ENCODE measurements around the gene SLC2A4RG.
A peak's percentile ranks its signal among the peaks of the same experiment; 100 is the strongest.

SLC2A4RG gene

GRCh38 chr20:63778857-63779256, 39.3 kb downstream of the SLC2A4RG start:
- no peak for DNase-seq

DNA sequence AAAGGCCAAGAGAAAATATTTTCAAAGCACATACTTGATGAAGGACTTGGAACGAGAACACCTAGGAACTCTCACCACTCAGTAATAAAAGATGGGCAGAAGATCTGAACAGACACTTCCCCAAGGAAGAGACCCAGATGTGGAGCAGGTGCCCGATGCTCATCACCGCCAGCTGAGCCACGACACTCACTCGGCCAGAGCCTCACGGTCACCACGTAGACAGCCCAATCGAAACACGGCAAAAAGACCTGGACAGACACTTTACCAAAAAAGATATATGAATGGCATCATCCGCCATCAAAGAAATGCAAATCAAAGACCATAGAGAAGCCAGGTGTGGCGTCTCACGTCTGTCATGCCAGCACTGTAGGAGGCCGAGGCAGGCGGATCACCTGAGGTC, 41.6 kb downstream of the SLC2A4RG start:
- DNase-seq = no peak

DNA sequence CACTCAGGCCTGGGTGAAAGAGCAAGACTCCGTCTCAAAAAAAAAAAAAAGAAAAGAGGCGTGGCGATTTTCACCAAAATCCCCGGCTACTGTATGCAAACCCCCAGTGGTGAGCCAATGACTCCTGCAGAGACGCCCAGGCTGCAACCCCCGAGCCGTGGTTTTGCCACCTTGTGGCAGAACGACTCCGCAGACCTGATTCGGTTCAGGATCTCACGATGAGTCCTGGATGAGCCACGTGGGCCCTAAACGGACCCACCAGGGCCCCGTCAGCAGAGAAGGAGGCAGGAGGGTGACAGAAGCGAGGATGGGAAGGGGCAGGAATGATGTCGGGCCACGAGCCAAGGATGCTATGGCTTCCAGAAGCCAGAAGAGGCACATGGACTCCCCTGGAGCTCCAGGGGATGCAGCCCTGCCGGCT, 42.5 kb downstream of the SLC2A4RG start:
- peak; percentile 83 for DNase-seq

GRCh38 chr20:63782521-63782971, 43.0 kb downstream of the SLC2A4RG start:
- DNase-seq = peak; percentile 6

DNA sequence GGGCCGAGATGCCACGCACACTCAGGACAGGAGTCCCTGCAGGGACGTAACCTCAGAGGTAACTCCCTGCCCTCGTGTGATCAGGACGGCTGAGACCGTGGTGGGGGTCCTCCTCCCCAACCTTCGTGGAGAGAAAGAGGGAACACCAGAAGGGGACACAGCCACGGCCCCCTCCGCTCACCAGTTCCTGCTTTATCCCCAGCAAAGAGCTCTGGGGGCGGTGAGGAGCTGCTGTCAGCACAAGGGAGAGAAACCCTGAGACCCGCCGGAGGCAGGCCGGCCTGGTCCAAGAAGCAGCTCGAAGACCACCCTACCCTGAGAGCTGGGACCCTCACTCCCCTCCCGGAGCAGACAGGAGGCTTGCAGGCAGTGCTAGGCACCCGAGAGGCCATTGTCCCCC, 44.4 kb downstream of the SLC2A4RG start:
- no peak for DNase-seq

- DNase-seq = no peak
Measured at GRCh38 chr20:63785691-63786131, 46.1 kb downstream of the SLC2A4RG start.

- no peak for DNase-seq
Measured at GRCh38 chr20:63787302-63787701, 47.7 kb downstream of the SLC2A4RG start.

GRCh38 chr20:63787749-63788148, 48.2 kb downstream of the SLC2A4RG start:
- DNase-seq = no peak

DNA sequence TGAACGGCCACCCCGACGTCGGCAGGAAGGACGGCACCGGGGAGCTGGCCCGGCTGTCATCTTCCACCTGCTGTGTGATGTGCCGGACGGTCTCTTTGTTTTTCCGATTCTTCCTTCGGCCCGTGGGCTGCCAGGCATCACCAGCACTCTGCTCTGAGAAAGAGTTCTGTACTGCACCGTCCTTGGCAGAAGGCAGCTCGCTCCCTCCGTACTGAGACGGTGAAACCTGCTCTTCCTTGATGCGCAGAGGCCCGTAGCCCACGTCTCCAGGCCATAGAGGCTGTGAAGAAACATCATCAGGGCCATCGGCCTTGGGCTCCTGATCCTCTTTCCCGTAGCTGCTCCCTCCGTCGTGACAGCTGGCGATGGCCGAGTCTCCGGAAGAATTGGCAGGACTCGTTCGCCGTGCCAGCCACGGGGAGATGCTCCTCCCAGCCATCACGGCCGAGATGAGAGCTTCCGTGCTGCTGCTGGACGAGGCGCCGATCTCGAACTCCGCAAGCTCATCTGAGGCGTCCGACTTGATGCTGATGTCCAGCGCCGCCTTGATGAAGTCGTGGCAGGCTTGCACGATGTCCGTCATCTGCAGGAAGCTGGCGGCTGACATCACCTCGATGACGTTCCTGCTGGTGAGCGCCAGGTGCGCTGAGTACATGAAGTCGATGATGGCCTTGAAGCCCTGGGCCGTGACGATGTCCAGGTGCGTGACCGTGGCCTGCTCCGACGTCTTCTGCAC, 50.4 kb downstream of the SLC2A4RG start:
- no peak for DNase-seq

GRCh38 chr20:63790572-63791168, 51.1 kb downstream of the SLC2A4RG start:
- DNase-seq = no peak

GRCh38 chr20:63791497-63792156, 52.1 kb downstream of the SLC2A4RG start:
- DNase-seq = no peak

DNA sequence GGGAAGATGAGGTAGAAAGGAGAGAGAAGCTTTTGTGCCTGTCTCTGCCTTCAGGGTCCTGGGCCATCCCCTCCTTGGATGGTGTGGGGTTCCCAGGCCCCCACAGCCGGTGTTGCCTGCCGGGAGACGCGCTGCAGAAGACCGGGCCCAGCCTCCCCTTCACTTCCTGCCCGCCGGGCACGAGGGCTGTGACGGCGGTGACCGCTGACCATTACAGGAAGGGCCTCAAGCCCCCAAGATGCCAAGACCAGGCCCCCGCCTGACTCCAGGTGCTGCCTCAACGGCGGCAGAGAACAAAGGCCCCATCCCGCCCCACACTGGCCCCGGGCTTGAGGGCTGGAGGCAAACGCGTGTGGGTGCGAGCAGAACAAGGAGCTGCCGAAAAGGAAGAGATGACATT, 53.3 kb downstream of the SLC2A4RG start:
- DNase-seq = no peak

Data from CD4-positive, alpha-beta T cell treated with Interferon gamma for 1 hour (primary cell).